Heart left ventricle (tissue), 13 donors: ENCODE data around the gene ESRRG.

ENCODE experiments used
- CTCF ChIP-seq, 12 donors: fragments of 200-600 bp; sonication (generic) in 4 of 12; IDR thresholded peaks; one replicate each; pipeline versions ENCODE4 v1.5.0 to v1.8.0; 2018 to 2022; ENCODE audit warnings: antibody characterized with exemption in 12 of 12, mild to moderate bottlenecking in 5 of 12
- POLR2A ChIP-seq, 2 donors: fragments of 450-650 bp; IDR thresholded peaks; one replicate each; pipeline ENCODE4 v1.6.1; 2017; ENCODE audit warnings: antibody characterized with exemption in 2 of 2, mild to moderate bottlenecking in 2 of 2, moderate library complexity in 2 of 2
- donor health status: ischemic (EF 13 %, LVEDD 7.1; RV severe dilation, severe dysfunction).
- donor health status: DM: no; HTN: yes; CAD: no.
- donor health status: DM: no; HTN: no; CAD: no.
- donor health status: ischemic (EF 25% LVEDD 6.9; RV normal size, moderate dysfunction).
- donor health status: ischemic (EF 25% LVEDD 5.7; RV mildly dilated, moderate dysfunction).
- donor health status: ischemic (EF 35%, LVEDD 5.7; RV mildly dilated, moderate dysfunction).
- donor health status: nonischemic (EF 11% LVEDD 7.7; RV severe dilation, severe dysfunction).
- donor health status: DM: yes; HTN: yes; CAD: no.
- donor health status: PGD.
- donor health status: ischemic (EF 29% LVEDD 5.4; RV normal size, mild dysfunction).
- donor health status: nonischemic (EF 23%, LVEDD 6.1; RV moderate dilation, normal function).

DNA sequence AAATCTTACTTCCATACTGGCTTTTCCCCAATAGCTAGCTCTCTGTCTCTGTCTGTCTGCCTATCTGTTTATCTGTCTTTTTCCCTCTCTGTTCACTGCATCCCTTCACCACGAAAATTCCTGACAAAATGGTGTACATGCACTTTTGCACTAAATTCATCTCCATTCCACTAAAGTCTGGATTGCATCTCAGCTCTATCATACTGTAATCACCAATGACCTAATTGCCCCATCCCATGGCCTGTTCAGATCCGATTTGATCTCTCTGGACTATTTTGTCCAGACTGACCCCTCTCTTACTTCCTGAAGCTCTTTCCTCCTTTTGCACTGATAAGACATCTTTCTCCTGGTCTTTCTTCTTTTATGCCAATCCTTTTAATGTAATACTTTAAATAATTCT lies 187.5 kb downstream of the ESRRG start:
- TF ChIP-seq CTCF (IDR thresholded peaks at IDR 0.05) (no peak), POLR2A (IDR thresholded peaks at IDR 0.05) (no peak)
